Astrocyte (in vitro differentiated cells and primary cell): ENCODE data around the gene PEMT. TPM values are rescaled to one million over a fixed set of nuclear protein-coding genes. Genes with fewer than 3 reads are reported as not detected.

Experiments
- DNase-seq: peaks from one replicate; pipeline ENCODE4 v3.0.0-alpha.2; 2010; ENCODE audit warnings: low read depth
- FAIRE-seq: peaks from 2 replicates; lab custom pipeline; 2011; peaks lifted over from hg19 to GRCh38; lab: Jason Lieb, UNC
- H2AFZ ChIP-seq: 2 replicates; pipeline ENCODE4 v1.6.0; 2012; ENCODE audit warnings: low read depth, low read length, inconsistent platforms
- H3K27ac ChIP-seq: 2 replicates; pipeline ENCODE4 v1.5.1; 2011; ENCODE audit warnings: low read depth, low read length, inconsistent platforms
- H3K27me3 ChIP-seq: 2 replicates; pipeline ENCODE4 v1.6.0; 2011; ENCODE audit warnings: low read length, inconsistent platforms; ENCODE audit not compliant: insufficient read depth
- H3K36me3 ChIP-seq: 2 replicates; pipeline ENCODE4 v1.5.1; 2011; ENCODE audit warnings: low read length, inconsistent platforms; ENCODE audit not compliant: insufficient read depth
- H3K4me1 ChIP-seq: 2 replicates; pipeline ENCODE4 v1.5.1; 2011; ENCODE audit warnings: low read length, inconsistent platforms; ENCODE audit not compliant: insufficient read depth
- H3K4me2 ChIP-seq: 2 replicates; pipeline ENCODE4 v1.6.0; 2012; ENCODE audit warnings: low read length, inconsistent platforms
- H3K4me3 ChIP-seq: 2 replicates; pipeline ENCODE4 v1.5.1; 2011; ENCODE audit warnings: low read depth, mild to moderate bottlenecking, low read length, inconsistent platforms; ENCODE audit not compliant: insufficient read depth
- H3K79me2 ChIP-seq: 2 replicates; pipeline ENCODE4 v1.6.0; 2012; ENCODE audit warnings: mild to moderate bottlenecking, low read length, inconsistent platforms; ENCODE audit not compliant: insufficient read depth
- H3K9ac ChIP-seq: 2 replicates; pipeline ENCODE4 v1.6.0; 2012; ENCODE audit warnings: mild to moderate bottlenecking, low read length, inconsistent platforms
- H3K9me3 ChIP-seq: 2 replicates; pipeline ENCODE4 v1.5.1; 2012; ENCODE audit warnings: low read depth, mild to moderate bottlenecking, low read length, inconsistent platforms; ENCODE audit not compliant: insufficient read depth
- H4K20me1 ChIP-seq: 2 replicates; pipeline ENCODE4 v1.6.0; 2012; ENCODE audit warnings: low read length, inconsistent platforms; ENCODE audit not compliant: insufficient read depth
- H3K27ac Mint-ChIP-seq: one replicate; pipeline ENCODE4 v1.8.0; 2021; ENCODE audit warnings: mild to moderate bottlenecking, mixed read lengths; ENCODE audit not compliant: unreplicated experiment
- H3K27me3 Mint-ChIP-seq: one replicate; pipeline ENCODE4 v1.8.0; 2021; ENCODE audit warnings: low read depth, mixed read lengths; ENCODE audit not compliant: unreplicated experiment
- H3K36me3 Mint-ChIP-seq: one replicate; pipeline ENCODE4 v1.8.0; 2021; ENCODE audit warnings: low read depth, mixed read lengths; ENCODE audit not compliant: unreplicated experiment
- H3K4me1 Mint-ChIP-seq: one replicate; pipeline ENCODE4 v1.8.0; 2021; ENCODE audit warnings: low read depth, mixed read lengths; ENCODE audit not compliant: unreplicated experiment
- H3K4me3 Mint-ChIP-seq: one replicate; pipeline ENCODE4 v1.8.0; 2021; ENCODE audit warnings: mild to moderate bottlenecking, moderate library complexity, mixed read lengths; ENCODE audit not compliant: unreplicated experiment
- H3K9me3 Mint-ChIP-seq: one replicate; pipeline ENCODE4 v1.8.0; 2021; ENCODE audit warnings: mild to moderate bottlenecking, mixed read lengths; ENCODE audit not compliant: unreplicated experiment
- EZH2 ChIP-seq: IDR thresholded peaks from 2 replicates; pipeline ENCODE4 v1.6.1; 2012; ENCODE audit warnings: mild to moderate bottlenecking, low read length, inconsistent platforms; ENCODE audit not compliant: insufficient read depth
- total RNA-seq: library from RNA; stranded (reverse); gene quantifications from 2 replicates; pipeline ENCODE4 v1.2.1, GENCODE V29; 2021
- TF ChIP-seq, protein P1 (sequence below): IDR thresholded peaks from 2 replicates; pipeline ENCODE4 v1.5.1; 2011; ENCODE audit warnings: low read depth, mild to moderate bottlenecking, inconsistent platforms, low read length, moderate library complexity; ENCODE audit not compliant: insufficient read depth

PEMT gene
- total RNA-seq, 1 donor from 2014 or later, result 19.5 TPM

DNA sequence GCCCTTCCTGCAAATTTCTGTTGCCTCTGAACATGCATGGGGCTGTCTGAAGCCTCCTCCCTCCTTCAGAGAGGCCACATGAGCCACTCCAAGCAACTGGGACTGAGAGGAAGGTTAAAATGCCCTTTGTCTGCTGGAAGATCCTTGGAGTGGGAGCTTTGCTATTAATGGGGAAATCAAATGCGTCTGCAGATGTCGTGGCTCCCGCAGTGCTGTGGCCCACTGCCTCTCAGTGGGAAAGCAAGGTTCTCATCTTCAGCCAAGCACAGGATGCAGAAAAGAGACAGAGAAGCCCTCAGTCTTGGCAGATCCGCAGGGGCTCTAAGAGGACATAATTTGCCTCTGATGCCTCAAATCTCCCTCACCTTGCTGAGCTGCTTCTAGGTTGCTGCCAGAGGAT is 34.8 kb downstream of the PEMT start:
- no peaks in the 10 kb centered on the region for H3K4me1 ChIP-seq
- Mint-ChIP-seq H3K4me1 (no peaks in the 10 kb centered on the region), H3K27ac (no peak overlapping the region), H3K36me3 (peaks cover 2% of the 10 kb centered on the region), H3K27me3 (peaks cover 33% of the 10 kb centered on the region), H3K9me3 (peaks cover 1% of the 10 kb centered on the region), H3K4me3 (no peak overlapping the region)
- H3K27me3 ChIP-seq, result no peaks in the 10 kb centered on the region
- no peaks in the 10 kb centered on the region for H3K36me3 ChIP-seq
- no peak overlapping the region for H2AFZ ChIP-seq
- TF ChIP-seq EZH2, result no peak
- TF ChIP-seq, protein P1, sequence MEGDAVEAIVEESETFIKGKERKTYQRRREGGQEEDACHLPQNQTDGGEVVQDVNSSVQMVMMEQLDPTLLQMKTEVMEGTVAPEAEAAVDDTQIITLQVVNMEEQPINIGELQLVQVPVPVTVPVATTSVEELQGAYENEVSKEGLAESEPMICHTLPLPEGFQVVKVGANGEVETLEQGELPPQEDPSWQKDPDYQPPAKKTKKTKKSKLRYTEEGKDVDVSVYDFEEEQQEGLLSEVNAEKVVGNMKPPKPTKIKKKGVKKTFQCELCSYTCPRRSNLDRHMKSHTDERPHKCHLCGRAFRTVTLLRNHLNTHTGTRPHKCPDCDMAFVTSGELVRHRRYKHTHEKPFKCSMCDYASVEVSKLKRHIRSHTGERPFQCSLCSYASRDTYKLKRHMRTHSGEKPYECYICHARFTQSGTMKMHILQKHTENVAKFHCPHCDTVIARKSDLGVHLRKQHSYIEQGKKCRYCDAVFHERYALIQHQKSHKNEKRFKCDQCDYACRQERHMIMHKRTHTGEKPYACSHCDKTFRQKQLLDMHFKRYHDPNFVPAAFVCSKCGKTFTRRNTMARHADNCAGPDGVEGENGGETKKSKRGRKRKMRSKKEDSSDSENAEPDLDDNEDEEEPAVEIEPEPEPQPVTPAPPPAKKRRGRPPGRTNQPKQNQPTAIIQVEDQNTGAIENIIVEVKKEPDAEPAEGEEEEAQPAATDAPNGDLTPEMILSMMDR, result no peak
- FAIRE-seq (no peak), DNase-seq (no peak)
- no peaks in the 10 kb centered on the region for H3K9me3 ChIP-seq
- peaks cover 37% of the 10 kb centered on the region for H4K20me1 ChIP-seq
- H3K79me2 ChIP-seq, result no peaks in the 10 kb centered on the region
- no peak overlapping the region for H3K27ac ChIP-seq
- H3K4me3 ChIP-seq, result no peak overlapping the region
- no peak overlapping the region for H3K4me2 ChIP-seq
- H3K9ac ChIP-seq, result no peak overlapping the region

DNA sequence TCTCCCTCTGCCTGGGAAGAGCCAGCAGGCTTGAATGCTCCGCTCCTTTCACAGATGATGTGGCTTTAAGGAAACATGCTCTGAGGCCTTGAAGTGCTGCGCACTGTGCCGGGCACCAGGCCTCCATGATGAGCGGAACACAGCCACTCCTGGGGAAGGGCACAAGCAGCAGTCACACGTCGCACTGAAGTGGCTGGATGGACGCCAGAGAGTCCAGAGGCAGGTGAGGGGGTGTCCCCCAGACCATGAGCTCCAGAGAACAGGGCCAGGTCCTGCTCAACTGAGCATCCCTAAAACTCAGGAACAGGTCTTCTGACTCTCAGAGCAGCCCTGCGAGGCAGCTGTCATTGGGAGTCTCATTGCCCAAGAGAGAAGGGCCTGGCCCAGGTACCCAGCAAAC is 35.6 kb downstream of the PEMT start:
- H3K9ac ChIP-seq, result no peak overlapping the region
- no peak overlapping the region for H3K4me3 ChIP-seq
- no peak for FAIRE-seq
- no peaks in the 10 kb centered on the region for H3K27me3 ChIP-seq
- H2AFZ ChIP-seq, result no peak overlapping the region
- TF ChIP-seq EZH2, result no peak
- TF ChIP-seq, protein P1, result no peak
- no peak for DNase-seq
- H3K9me3 ChIP-seq, result no peaks in the 10 kb centered on the region
- H3K79me2 ChIP-seq, result no peaks in the 10 kb centered on the region
- no peaks in the 10 kb centered on the region for H3K36me3 ChIP-seq
- H3K4me1 Mint-ChIP-seq, result no peaks in the 10 kb centered on the region
- H3K4me2 ChIP-seq, result no peak overlapping the region
- peaks cover 2% of the 10 kb centered on the region for H3K36me3 Mint-ChIP-seq
- H3K27ac Mint-ChIP-seq, result no peak overlapping the region
- peaks cover 35% of the 10 kb centered on the region for H4K20me1 ChIP-seq
- H3K4me3 Mint-ChIP-seq, result no peak overlapping the region
- H3K9me3 Mint-ChIP-seq, result peaks cover 1% of the 10 kb centered on the region
- no peaks in the 10 kb centered on the region for H3K4me1 ChIP-seq
- H3K27me3 Mint-ChIP-seq, result peaks cover 31% of the 10 kb centered on the region
- H3K27ac ChIP-seq, result no peak overlapping the region

DNA sequence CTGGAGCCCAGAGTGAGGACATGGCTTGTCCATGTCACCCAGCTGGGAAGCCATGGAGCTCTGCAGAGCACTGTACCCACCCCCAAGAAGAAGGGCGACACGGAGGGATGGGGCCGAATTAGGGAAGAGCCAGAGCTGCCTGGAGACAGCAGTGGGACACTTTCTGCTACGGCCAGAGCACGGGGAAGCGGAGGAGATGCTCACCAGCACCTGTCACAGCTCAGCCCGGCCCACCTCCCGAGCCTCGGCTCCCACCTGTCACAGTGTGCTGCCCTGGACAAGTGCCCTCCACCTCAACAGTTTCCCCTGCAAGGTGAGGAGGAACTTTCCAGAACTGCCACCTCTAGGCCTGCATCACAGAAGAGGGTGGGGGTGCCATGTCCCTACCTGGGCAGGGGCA is 36.4 kb downstream of the PEMT start:
- Histone ChIP-seq H2AFZ (no peak overlapping the region), H3K9ac (no peak overlapping the region), H3K4me1 (no peaks in the 10 kb centered on the region), H3K79me2 (no peaks in the 10 kb centered on the region), H3K36me3 (no peaks in the 10 kb centered on the region), H3K27ac (no peak overlapping the region), H3K4me3 (no peak overlapping the region), H3K9me3 (no peaks in the 10 kb centered on the region), H3K4me2 (no peak overlapping the region), H3K27me3 (no peaks in the 10 kb centered on the region), H4K20me1 (peaks cover 31% of the 10 kb centered on the region)
- Mint-ChIP-seq H3K4me3 (no peak overlapping the region), H3K4me1 (no peaks in the 10 kb centered on the region), H3K27me3 (peaks cover 33% of the 10 kb centered on the region), H3K36me3 (peaks cover 7% of the 10 kb centered on the region), H3K27ac (no peak overlapping the region), H3K9me3 (peaks cover 1% of the 10 kb centered on the region)
- no peak for DNase-seq
- no peak for FAIRE-seq
- TF ChIP-seq, protein P1, result no peak
